DOHH2 (cell line): Measurements from ENCODE around the gene GAS2L1.

Source experiments
- EZH2phosphoT487 ChIP-seq: fragments of 200-600 bp; sonication (generic); IDR thresholded peaks from 2 replicates; pipeline ENCODE4 v1.6.1; 2017; ENCODE audit warnings: borderline replicate concordance, mild to moderate bottlenecking, antibody characterized with exemption, low read length, moderate library complexity, mixed read lengths
- TF ChIP-seq, protein P1 (sequence below): fragments of 200-600 bp; sonication (generic); IDR thresholded peaks from one replicate; pipeline ENCODE4 v1.5.1; 2014; ENCODE audit warnings: antibody characterized with exemption, mild to moderate bottlenecking, low read depth, low read length; ENCODE audit not compliant: poor library complexity, severe bottlenecking

DNA sequence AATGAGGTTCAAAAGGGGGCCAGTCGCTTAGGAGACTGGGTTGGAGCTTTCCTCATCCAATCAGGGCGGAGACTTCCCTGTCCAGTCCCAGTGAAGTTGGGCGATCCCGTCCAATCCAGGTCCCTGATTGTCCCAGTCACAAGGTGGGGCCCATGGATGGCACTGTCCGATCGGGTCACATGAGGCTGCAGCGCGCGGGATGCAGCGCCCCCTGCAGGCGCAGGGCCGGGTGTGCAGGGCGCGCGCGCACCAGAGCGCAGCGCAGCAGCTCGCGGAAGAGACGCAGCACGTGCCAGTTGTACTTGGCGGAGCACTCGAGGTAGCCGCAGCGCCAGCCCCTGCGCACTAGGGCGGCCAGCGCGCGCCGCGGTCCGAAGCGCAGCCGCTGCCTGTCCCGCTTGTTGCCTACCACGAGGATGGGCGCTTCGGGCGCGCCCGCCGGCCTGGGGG is 6.7 kb downstream of the GAS2L1 start:
- TF ChIP-seq, protein P1, sequence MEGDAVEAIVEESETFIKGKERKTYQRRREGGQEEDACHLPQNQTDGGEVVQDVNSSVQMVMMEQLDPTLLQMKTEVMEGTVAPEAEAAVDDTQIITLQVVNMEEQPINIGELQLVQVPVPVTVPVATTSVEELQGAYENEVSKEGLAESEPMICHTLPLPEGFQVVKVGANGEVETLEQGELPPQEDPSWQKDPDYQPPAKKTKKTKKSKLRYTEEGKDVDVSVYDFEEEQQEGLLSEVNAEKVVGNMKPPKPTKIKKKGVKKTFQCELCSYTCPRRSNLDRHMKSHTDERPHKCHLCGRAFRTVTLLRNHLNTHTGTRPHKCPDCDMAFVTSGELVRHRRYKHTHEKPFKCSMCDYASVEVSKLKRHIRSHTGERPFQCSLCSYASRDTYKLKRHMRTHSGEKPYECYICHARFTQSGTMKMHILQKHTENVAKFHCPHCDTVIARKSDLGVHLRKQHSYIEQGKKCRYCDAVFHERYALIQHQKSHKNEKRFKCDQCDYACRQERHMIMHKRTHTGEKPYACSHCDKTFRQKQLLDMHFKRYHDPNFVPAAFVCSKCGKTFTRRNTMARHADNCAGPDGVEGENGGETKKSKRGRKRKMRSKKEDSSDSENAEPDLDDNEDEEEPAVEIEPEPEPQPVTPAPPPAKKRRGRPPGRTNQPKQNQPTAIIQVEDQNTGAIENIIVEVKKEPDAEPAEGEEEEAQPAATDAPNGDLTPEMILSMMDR, result peak; percentile 63
- no peak for TF ChIP-seq EZH2phosphoT487
